Hepatocyte (in vitro differentiated cells): Measurements from ENCODE around the gene AMOTL1.

Experiments used
- CTCF ChIP-seq: fragments of 200-600 bp; sonication (generic); IDR thresholded peaks from 2 replicates; pipeline ENCODE4 v1.5.1; 2016; ENCODE audit warnings: antibody characterized with exemption, mild to moderate bottlenecking; ENCODE audit not compliant: poor library complexity
- EZH2 ChIP-seq: fragments of 200-600 bp; sonication (generic); IDR thresholded peaks from 2 replicates; pipeline ENCODE4 v1.6.1; 2016; ENCODE audit warnings: antibody characterized with exemption, mild to moderate bottlenecking, borderline replicate concordance
- EZH2phosphoT487 ChIP-seq: fragments of 200-600 bp; sonication (generic); IDR thresholded peaks from one replicate; pipeline ENCODE4 v1.6.1; 2018; ENCODE audit warnings: antibody characterized with exemption, mild to moderate bottlenecking, low read depth, moderate library complexity; ENCODE audit not compliant: unreplicated experiment, severe bottlenecking

DNA sequence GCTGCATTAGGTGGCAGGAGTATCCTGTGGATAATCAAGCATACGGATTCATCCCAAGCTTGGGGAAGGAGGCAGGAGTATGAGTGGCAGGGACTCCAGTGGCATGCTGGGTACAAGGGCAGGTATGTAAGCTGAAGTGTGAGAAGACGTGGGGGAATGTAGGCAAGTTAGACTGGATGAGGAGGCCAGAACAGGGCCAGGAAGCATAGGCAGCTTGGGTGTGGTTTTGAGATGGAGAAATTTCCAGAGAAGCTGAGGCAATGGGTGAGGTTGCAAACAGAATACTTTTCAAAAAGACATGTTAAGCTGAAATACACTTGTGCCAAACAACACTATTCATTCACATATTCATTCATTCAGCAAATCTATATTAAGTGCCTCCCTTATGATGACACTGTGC lies 43.1 kb upstream of the AMOTL1 start:
- TF ChIP-seq EZH2 (no peak), CTCF (no peak), EZH2phosphoT487 (no peak)
